GF-D8 (cell line): ENCODE data around the gene SPINK1.
"Not testable (repeated sequence)": the region's sequence is repeated elsewhere in the genome, so short reads cannot be mapped to it uniquely, and the experiment has no call there.

ENCODE experiments used
- DNase-seq: peaks from one replicate; lab custom pipeline; 2025; lab: John Stamatoyannopoulos, UW

SPINK1 gene

DNA sequence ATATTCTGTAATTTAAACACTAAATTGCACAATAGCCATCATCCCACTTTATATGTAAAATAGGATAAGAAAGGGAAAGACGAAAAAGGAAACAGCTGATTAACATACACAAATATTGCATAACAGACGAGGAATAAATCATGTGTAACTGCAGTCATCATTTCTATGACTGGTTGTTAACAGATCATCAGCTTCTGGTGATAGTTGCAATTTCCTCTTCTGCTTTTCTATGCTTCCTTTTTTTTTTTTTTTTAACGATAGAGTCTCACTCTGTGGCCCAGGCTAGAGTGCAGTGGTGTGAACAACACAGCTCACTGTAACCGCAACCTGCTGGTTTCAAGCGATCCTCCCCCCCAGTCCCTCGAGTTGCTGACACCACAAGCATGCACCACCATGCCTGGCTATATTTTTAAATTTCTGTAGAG, 26.4 kb downstream of the SPINK1 start:
- peak; percentile 95 for DNase-seq

- DNase-seq, result no peak
Measured at GRCh38 chr5:147804334-147804733, 27.1 kb downstream of the SPINK1 start.

- no peak for DNase-seq
Measured at GRCh38 chr5:147803926-147804325, 27.5 kb downstream of the SPINK1 start.

DNA sequence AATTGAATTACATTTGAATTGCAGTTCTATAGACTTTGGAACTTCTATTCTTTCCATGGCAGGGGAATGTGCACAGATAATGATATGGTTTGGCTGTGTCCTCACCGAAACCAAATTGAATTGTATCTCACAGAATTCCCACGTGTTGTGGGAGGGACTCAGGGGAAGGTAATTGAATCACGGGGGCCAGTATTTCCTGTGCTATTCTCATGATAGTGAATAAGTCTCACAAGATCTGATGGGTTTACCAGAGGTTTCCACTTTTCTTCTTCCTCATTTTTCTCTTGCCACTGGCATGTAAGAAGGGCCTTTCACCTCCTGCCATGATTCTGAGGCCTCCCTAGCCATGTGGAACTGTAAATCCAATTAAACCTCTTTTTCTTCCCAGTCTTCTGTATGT, 28.3 kb downstream of the SPINK1 start:
- not testable (repeated sequence) for DNase-seq

- DNase-seq, result no peak
Measured at GRCh38 chr5:147801461-147801860, 30.0 kb downstream of the SPINK1 start.

DNA sequence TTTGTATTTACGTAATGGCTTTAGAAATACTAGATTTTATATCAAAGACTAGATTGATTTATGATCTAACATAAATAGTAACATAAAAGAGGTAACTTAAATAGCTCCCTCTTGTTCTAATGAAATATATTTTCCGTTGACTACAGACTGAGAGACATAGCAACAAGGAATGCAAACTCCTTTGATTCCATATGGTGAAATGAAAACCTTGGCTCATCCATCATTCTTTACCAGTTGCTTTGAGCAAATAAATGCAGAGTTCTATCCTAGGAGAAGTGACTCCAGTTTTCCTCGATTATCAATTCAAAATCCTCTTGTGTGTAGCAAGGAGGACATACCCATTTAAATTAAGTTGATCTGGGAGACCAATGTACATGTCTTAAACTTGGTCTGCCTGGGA, 31.0 kb downstream of the SPINK1 start:
- DNase-seq, result no peak

GRCh38 chr5:147796556-147797308, 34.7 kb downstream of the SPINK1 start:
- no peak for DNase-seq

DNA sequence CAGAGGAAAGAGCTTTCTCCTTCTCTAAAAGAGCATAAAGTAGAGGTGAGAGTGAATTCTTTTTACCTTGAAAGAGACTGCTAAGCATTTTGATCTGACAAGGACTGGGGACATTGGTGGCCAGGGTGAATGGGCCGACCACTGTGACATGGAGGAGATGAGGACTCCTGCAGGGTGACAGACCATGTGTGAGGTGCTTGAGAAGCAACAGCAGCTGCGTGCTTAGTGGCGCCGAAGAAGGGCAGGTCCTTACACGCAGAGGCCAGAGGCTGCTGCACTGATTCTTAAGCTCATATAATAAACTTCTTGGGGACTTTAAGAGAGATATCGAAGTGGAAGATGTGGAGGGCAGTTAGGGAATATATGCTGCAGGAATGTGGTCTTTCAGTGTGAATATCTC, 40.3 kb downstream of the SPINK1 start:
- no peak for DNase-seq

- DNase-seq, result no peak
Measured at GRCh38 chr5:147789820-147790219, 41.7 kb downstream of the SPINK1 start.

- no peak for DNase-seq
Measured at GRCh38 chr5:147788023-147788422, 43.4 kb downstream of the SPINK1 start.

DNA sequence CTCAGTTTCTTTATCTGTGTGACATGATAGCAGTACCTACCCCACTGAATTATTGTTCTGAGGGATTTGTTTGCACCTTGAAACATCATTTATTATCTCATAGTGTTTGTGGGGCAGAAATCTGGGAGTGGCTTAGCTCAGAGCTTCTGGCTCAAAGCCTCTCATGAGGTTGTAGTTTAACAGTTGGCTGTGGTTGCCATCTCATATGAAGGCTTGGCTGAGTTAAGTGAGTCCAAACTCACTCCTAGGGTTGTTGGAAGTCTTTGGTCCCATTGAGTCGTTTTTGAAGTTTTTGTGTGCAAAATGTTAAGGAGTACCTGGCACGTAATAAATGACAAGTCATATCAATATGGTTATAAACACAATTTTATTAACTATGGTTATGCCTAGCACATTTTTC, 45.3 kb downstream of the SPINK1 start:
- no peak for DNase-seq

- no peak for DNase-seq
Measured at GRCh38 chr5:147784146-147784987, 47.1 kb downstream of the SPINK1 start.

DNA sequence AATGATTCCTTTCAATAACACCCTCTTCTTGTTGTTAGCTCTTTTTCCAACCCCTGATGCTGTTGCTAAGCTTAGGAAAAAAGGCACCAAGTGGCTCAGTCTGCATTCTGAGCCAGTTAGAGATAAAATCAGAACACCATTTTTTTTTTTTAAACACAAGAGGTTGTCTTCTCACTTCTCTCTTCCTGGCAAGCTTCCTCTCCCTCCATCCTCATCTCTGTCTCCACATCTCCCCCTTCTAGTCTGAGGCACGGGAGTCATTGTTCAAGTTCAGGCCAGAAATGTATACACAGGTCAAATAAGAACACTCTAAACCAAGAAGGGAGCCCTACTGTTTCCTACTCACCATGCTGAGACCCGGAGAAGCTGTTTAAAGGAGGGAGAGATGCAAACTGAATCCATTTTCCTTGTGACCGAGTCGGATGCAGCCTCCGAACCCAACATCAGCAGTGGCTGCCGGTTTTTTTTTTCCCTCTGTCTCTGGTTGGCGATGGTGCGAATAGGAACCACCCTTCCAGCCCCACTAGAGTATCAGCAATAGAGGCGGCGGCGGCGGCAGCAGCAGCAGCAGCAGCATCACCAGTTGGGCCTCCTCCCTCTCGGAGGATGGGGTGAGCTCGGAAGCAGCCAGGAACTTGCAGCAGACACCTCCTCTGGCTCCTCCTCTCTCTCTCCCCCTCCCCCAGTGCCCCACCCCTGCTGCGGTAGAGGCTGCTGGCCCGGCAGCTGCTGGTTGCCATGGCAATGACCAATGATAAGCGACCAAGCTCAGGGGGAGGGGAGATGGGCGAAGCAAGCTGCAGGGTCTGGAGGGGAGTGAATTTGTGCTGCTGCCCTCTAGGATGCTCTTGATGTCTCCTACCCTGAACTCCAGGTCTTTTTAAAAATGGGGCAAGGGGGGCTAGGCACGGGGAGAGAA, 49.1 kb downstream of the SPINK1 start, which contains the start of gene JAKMIP2:
Gene JAKMIP2 (minus strand): TSS at position 619 of the 919 bp plus-strand sequence. CDS start 110,922 bp downstream, outside the sequence.
- DNase-seq, result no peak

GRCh38 chr5:147780924-147781573, 50.4 kb downstream of the SPINK1 start:
- DNase-seq, result no peak

- DNase-seq, result no peak
Measured at GRCh38 chr5:147779694-147780093, 51.8 kb downstream of the SPINK1 start.

DNA sequence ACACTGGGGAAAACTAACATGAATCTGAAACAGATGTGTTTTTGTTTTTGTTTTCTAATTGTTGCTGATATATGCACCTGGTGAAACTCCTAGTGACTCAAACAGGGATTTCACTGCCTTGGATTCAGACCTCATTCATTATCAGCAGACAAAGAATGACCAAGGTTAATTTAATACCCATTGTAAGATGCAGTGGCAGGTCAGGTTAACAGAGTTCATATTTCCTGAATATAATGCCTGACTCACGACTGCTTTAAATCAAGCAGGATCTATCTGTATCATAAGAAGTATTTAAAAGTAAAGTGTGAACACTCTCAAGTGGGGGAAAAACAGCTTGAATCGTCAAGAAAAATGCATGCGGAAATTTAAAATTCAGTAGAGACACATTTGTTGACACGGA, 54.5 kb downstream of the SPINK1 start:
- DNase-seq, result no peak
